HepG2 (cell line): ENCODE results near the gene GCM1. TPM values are rescaled to one million over a fixed set of nuclear protein-coding genes. Genes with fewer than 3 reads are reported as not detected.

Experiments
- ADNP ChIP-seq: sonication (generic); formaldehyde crosslinking; IDR thresholded peaks from 2 replicates; pipeline ENCODE4 v1.4.0; 2020; ENCODE audit warnings: missing genetic modification reagents
- CBX5 ChIP-seq: sonication (generic); formaldehyde crosslinking; IDR thresholded peaks from 2 replicates; pipeline ENCODE4 v1.4.0; 2020; ENCODE audit warnings: missing genetic modification reagents, borderline replicate concordance
- GATAD2A ChIP-seq: IDR thresholded peaks from 2 replicates; pipeline ENCODE4 v1.6.1; 2016
- HNF4G ChIP-seq, 2 experiments: sonication (generic) in 1 of 2; formaldehyde crosslinking in 1 of 2; IDR thresholded peaks; 2 replicates each; pipeline versions ENCODE4 v1.4.0 to v1.6.1; 2011 to 2020; ENCODE audit warnings: borderline replicate concordance in 2 of 2, low read depth in 2 of 2, mild to moderate bottlenecking in 2 of 2, low read length in 1 of 2, missing genetic modification reagents in 1 of 2, moderate library complexity in 1 of 2
- IKZF4 ChIP-seq: sonication (generic); formaldehyde crosslinking; IDR thresholded peaks from 2 replicates; pipeline ENCODE4 v1.5.1; 2020; ENCODE audit warnings: borderline replicate concordance, mild to moderate bottlenecking, low read depth, missing genetic modification reagents; ENCODE audit errors: not compliant biosample characterization
- JUN ChIP-seq: sonication (generic); formaldehyde crosslinking; IDR thresholded peaks from 2 replicates; pipeline ENCODE4 v1.4.0; 2020; ENCODE audit warnings: mild to moderate bottlenecking, missing genetic modification reagents
- KLF6 ChIP-seq: IDR thresholded peaks from 2 replicates; pipeline ENCODE4 v1.8.0; 2016; ENCODE audit warnings: missing biosample characterization, missing genetic modification reagents
- PHF20 ChIP-seq: sonication (generic); formaldehyde crosslinking; IDR thresholded peaks from 2 replicates; pipeline ENCODE4 v1.5.0; 2020; ENCODE audit warnings: mild to moderate bottlenecking, missing genetic modification reagents
- RXRB ChIP-seq: IDR thresholded peaks from 2 replicates; pipeline ENCODE4 v1.6.1; 2016; ENCODE audit warnings: borderline replicate concordance, missing genetic modification reagents, missing compliant biosample characterization
- SMARCE1 ChIP-seq: fragments of 450-650 bp; IDR thresholded peaks from 2 replicates; pipeline ENCODE4 v1.6.1; 2017; ENCODE audit warnings: borderline replicate concordance
- TARDBP ChIP-seq: sonication (generic); formaldehyde crosslinking; IDR thresholded peaks from 2 replicates; pipeline ENCODE4 v1.8.0; 2022; ENCODE audit warnings: mild to moderate bottlenecking, missing genetic modification reagents
- TGIF2 ChIP-seq: IDR thresholded peaks from 2 replicates; pipeline ENCODE4 v1.6.1; 2016; ENCODE audit warnings: control low read depth, missing compliant biosample characterization
- ZBTB21 ChIP-seq: sonication (generic); formaldehyde crosslinking; IDR thresholded peaks from 2 replicates; pipeline ENCODE4 v1.4.0; 2020; ENCODE audit warnings: missing genetic modification reagents
- ZFP36L1 ChIP-seq: sonication (generic); formaldehyde crosslinking; IDR thresholded peaks from 2 replicates; pipeline ENCODE4 v1.8.0; 2022; ENCODE audit warnings: mild to moderate bottlenecking, missing genetic modification reagents, moderate library complexity
- ZNF136 ChIP-seq: sonication (generic); formaldehyde crosslinking; IDR thresholded peaks from 2 replicates; pipeline ENCODE4 v1.8.1; 2022; ENCODE audit warnings: low read depth, mild to moderate bottlenecking, moderate library complexity, missing genetic modification reagents
- ZNF160 ChIP-seq: sonication (generic); formaldehyde crosslinking; IDR thresholded peaks from 2 replicates; pipeline ENCODE4 v1.8.0; 2022; ENCODE audit warnings: mild to moderate bottlenecking, inconsistent platforms, missing genetic modification reagents
- ZNF263 ChIP-seq: sonication (generic); formaldehyde crosslinking; IDR thresholded peaks from 2 replicates; pipeline ENCODE4 v1.4.0; 2020; ENCODE audit warnings: missing genetic modification reagents
- ZNF3 ChIP-seq: IDR thresholded peaks from 2 replicates; pipeline ENCODE4 v1.7.0; 2017; ENCODE audit warnings: inconsistent platforms
- ZNF607 ChIP-seq: sonication (generic); formaldehyde crosslinking; IDR thresholded peaks from 2 replicates; pipeline ENCODE4 v1.5.1; 2020; ENCODE audit warnings: missing genetic modification reagents, mild to moderate bottlenecking, borderline replicate concordance
- polyA plus RNA-seq, 8 experiments: library from polyadenylated mRNA; depleted of rRNA in 3 of 8; stranded (reverse) in 7 of 8; unstranded in 1 of 8; fragments of >200 nt; fragmentation: Illumina TruSeq in 4 of 8; extraction: Trizol in 4 of 8; gene quantifications; 2 replicates each; pipeline versions ENCODE4 v1.2.1 to v1.2.3, GENCODE V29; 2011 to 2016; ENCODE audit warnings: low read depth in 4 of 8, missing spikeins in 1 of 8, mixed read lengths in 1 of 8; ENCODE audit not compliant: insufficient read depth in 1 of 8
- total RNA-seq, 5 experiments: library from RNA; depleted of rRNA; stranded (reverse); fragments of >200 nt; fragmentation: Illumina TruSeq; extraction: Trizol; gene quantifications; 2 replicates each; pipeline ENCODE4 v1.2.3, GENCODE V29; 2016; ENCODE audit warnings: low read depth in 1 of 5
- TF ChIP-seq, protein P1 (sequence below): sonication (generic); formaldehyde crosslinking; IDR thresholded peaks from 2 replicates; pipeline ENCODE4 v1.4.0; 2020; ENCODE audit warnings: missing genetic modification reagents
- TF ChIP-seq, protein P2 (sequence below): sonication (generic); formaldehyde crosslinking; IDR thresholded peaks from 2 replicates; pipeline ENCODE4 v1.5.0; 2020; ENCODE audit warnings: missing genetic modification reagents
- TF ChIP-seq, protein P3 (sequence below): sonication (generic); formaldehyde crosslinking; IDR thresholded peaks from 2 replicates; pipeline ENCODE4 v1.5.0; 2020; ENCODE audit warnings: missing genetic modification reagents
- TF ChIP-seq, protein P4 (sequence below): sonication (generic); formaldehyde crosslinking; IDR thresholded peaks from 2 replicates; pipeline ENCODE4 v1.4.0; 2020; ENCODE audit warnings: missing genetic modification reagents, borderline replicate concordance

The GCM1 gene
- total and polyA plus RNA-seq, 2 of the 13 experiments (the other 11 are each of a cell fraction or from before 2014, with no cell fraction given) = 0.04 to 0.13 TPM

DNA sequence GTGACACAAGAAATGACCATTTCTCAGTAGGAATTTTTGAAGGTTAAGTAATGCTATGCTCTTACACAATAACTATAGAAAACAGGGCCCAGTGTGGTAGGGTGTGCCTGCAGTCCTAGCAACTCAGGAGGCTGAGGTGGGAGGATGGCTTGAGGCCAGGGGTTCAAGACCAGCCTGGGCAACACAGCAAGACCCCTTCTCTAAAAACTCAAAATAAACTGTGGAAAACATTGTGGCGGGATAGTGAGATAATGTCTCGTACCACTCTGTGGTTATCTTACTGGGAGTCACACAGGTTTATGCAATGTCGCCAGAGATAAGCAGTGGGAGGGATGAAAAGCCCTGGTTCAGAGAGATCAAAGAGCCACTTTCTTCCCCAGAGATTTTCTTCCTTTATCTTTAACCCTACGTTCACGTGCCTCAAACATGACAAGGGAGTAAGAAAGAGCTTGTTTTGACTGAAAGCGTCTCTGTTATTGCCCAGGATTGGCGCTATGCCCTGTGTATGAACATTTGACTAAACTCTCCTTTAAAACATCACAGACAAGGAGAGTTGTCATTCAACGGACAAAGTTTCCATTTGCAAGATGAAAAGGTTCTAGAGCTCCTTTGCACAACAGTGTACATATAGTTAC is 13.9 kb downstream of the GCM1 start (continued):
- TF ChIP-seq GATAD2A (peak; percentile 98), KLF6 (CRISPR knock-in tag) (peak; percentile 66; the same call in 1 of the 2 replicates), PHF20 (CRISPR knock-in tag) (no peak), ADNP (peak; percentile 97), CBX5 (CRISPR knock-in tag) (peak; percentile 71; the same call in 1 of the 2 replicates), ZNF263 (no peak), IKZF4 (CRISPR knock-in tag) (peak; percentile 28), ZFP36L1 (CRISPR knock-in tag) (peak; percentile 91), ZNF136 (CRISPR knock-in tag) (peak; percentile 84; the same call in 1 of the 2 replicates), ZNF3 (CRISPR knock-in tag) (peak; percentile 75), SMARCE1 (no peak), HNF4G (IDR thresholded peaks at IDR 0.05; ENCODE audit: borderline replicate concordance, low read depth, low read length) (no peak; the same call in 1 of the 2 replicates), HNF4G (CRISPR knock-in tag; IDR thresholded peaks at IDR 0.05; ENCODE audit: borderline replicate concordance, low read depth) (no peak), ZNF160 (CRISPR knock-in tag) (no peak), TARDBP (CRISPR knock-in tag) (peak; percentile 94), JUN (peak; percentile 88), ZNF607 (CRISPR knock-in tag) (no peak), ZBTB21 (peak; percentile 31; the same call in 1 of the 2 replicates), TGIF2 (CRISPR knock-in tag) (0 out of 2 replicates have a peak, but pooled peaks have one; percentile 60), RXRB (peak; percentile 91)
- TF ChIP-seq, protein P1, sequence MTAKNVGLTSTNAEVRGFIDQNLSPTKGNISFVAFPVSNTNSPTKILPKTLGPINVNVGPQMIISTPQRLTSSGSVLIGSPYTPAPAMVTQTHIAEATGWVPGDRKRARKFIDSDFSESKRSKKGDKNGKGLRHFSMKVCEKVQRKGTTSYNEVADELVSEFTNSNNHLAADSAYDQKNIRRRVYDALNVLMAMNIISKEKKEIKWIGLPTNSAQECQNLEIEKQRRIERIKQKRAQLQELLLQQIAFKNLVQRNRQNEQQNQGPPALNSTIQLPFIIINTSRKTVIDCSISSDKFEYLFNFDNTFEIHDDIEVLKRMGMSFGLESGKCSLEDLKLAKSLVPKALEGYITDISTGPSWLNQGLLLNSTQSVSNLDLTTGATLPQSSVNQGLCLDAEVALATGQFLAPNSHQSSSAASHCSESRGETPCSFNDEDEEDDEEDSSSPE (CRISPR knock-in tag) = peak; percentile 76
- TF ChIP-seq, protein P2, sequence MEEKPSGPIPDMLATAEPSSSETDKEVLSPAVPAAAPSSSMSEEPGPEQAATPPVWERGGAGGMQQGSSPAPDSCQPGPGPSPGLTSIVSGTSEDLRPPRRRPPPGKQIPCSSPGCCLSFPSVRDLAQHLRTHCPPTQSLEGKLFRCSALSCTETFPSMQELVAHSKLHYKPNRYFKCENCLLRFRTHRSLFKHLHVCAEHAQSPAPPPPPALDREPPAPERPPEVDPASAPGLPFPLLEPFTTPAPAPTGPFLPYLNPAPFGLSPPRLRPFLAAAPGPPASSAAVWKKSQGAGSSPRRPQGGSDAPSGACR = 0 out of 2 replicates have a peak, but pooled peaks have one; percentile 40
- TF ChIP-seq, protein P3, sequence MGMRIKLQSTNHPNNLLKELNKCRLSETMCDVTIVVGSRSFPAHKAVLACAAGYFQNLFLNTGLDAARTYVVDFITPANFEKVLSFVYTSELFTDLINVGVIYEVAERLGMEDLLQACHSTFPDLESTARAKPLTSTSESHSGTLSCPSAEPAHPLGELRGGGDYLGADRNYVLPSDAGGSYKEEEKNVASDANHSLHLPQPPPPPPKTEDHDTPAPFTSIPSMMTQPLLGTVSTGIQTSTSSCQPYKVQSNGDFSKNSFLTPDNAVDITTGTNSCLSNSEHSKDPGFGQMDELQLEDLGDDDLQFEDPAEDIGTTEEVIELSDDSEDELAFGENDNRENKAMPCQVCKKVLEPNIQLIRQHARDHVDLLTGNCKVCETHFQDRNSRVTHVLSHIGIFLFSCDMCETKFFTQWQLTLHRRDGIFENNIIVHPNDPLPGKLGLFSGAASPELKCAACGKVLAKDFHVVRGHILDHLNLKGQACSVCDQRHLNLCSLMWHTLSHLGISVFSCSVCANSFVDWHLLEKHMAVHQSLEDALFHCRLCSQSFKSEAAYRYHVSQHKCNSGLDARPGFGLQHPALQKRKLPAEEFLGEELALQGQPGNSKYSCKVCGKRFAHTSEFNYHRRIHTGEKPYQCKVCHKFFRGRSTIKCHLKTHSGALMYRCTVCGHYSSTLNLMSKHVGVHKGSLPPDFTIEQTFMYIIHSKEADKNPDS = peak; percentile 71; the same call in 1 of the 2 replicates
- TF ChIP-seq, protein P4, sequence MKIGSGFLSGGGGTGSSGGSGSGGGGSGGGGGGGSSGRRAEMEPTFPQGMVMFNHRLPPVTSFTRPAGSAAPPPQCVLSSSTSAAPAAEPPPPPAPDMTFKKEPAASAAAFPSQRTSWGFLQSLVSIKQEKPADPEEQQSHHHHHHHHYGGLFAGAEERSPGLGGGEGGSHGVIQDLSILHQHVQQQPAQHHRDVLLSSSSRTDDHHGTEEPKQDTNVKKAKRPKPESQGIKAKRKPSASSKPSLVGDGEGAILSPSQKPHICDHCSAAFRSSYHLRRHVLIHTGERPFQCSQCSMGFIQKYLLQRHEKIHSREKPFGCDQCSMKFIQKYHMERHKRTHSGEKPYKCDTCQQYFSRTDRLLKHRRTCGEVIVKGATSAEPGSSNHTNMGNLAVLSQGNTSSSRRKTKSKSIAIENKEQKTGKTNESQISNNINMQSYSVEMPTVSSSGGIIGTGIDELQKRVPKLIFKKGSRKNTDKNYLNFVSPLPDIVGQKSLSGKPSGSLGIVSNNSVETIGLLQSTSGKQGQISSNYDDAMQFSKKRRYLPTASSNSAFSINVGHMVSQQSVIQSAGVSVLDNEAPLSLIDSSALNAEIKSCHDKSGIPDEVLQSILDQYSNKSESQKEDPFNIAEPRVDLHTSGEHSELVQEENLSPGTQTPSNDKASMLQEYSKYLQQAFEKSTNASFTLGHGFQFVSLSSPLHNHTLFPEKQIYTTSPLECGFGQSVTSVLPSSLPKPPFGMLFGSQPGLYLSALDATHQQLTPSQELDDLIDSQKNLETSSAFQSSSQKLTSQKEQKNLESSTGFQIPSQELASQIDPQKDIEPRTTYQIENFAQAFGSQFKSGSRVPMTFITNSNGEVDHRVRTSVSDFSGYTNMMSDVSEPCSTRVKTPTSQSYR (CRISPR knock-in tag) = no peak; the same call in 1 of the 2 replicates
